H9 (cell line): ENCODE measurements around the gene ZNF609. TPM values are rescaled to one million over a fixed set of nuclear protein-coding genes. Genes with fewer than 3 reads are reported as not detected.

Experiments used
- DNase-seq: peaks from one replicate; pipeline ENCODE4 v3.0.0-alpha.2; 2017
- H2AFZ ChIP-seq: one replicate; pipeline ENCODE4 v1.6.1; 2013; ENCODE audit warnings: mild to moderate bottlenecking, low read length, control low read depth, moderate library complexity
- H2AK5ac ChIP-seq: 2 replicates; pipeline ENCODE4 v1.6.1; 2013; ENCODE audit warnings: low read length, control low read depth, mixed read lengths; ENCODE audit not compliant: insufficient read length
- H2BK120ac ChIP-seq: one replicate; pipeline ENCODE4 v1.6.1; 2013; ENCODE audit warnings: low read depth, mild to moderate bottlenecking, low read length, control low read depth, inconsistent platforms; ENCODE audit not compliant: poor library complexity, severe bottlenecking
- H2BK12ac ChIP-seq: 2 replicates; pipeline ENCODE4 v1.6.1; 2013; ENCODE audit warnings: low read length, control low read depth, mixed read lengths, low read depth; ENCODE audit not compliant: insufficient read length
- H2BK15ac ChIP-seq: 2 replicates; pipeline ENCODE4 v1.6.1; 2013; ENCODE audit warnings: low read depth, low read length, control low read depth
- H2BK20ac ChIP-seq: one replicate; pipeline ENCODE4 v1.6.1; 2013; ENCODE audit warnings: low read depth, mild to moderate bottlenecking, low read length, control low read depth, inconsistent platforms; ENCODE audit not compliant: poor library complexity, severe bottlenecking
- H2BK5ac ChIP-seq: 2 replicates; pipeline ENCODE4 v1.6.1; 2013; ENCODE audit warnings: low read length, control low read depth, mixed read lengths; ENCODE audit not compliant: insufficient read length
- H3K14ac ChIP-seq: 2 replicates; pipeline ENCODE4 v1.6.1; 2013; ENCODE audit warnings: low read length, control low read depth; ENCODE audit not compliant: insufficient read depth
- H3K18ac ChIP-seq: 2 replicates; pipeline ENCODE4 v1.6.1; 2013; ENCODE audit warnings: low read depth, mild to moderate bottlenecking, mixed read lengths, low read length, control low read depth; ENCODE audit not compliant: insufficient read length
- H3K23ac ChIP-seq: 2 replicates; pipeline ENCODE4 v1.6.1; 2013; ENCODE audit warnings: low read length, control low read depth, mixed read lengths, low read depth; ENCODE audit not compliant: insufficient read length
- H3K23me2 ChIP-seq: 2 replicates; pipeline ENCODE4 v1.6.1; 2013; ENCODE audit warnings: low read depth, mild to moderate bottlenecking, mixed read lengths, low read length, control low read depth; ENCODE audit not compliant: insufficient read length, poor library complexity, severe bottlenecking
- H3K27ac ChIP-seq: 2 replicates; pipeline ENCODE4 v1.5.1; 2013; ENCODE audit warnings: low read length, control low read depth, mixed read lengths, low read depth; ENCODE audit not compliant: insufficient read length
- H3K27me3 ChIP-seq: 2 replicates; pipeline ENCODE4 v1.6.1; 2013; ENCODE audit warnings: low read length, control low read depth, inconsistent platforms; ENCODE audit not compliant: insufficient read depth
- H3K4ac ChIP-seq: 2 replicates; pipeline ENCODE4 v1.6.1; 2013; ENCODE audit warnings: low read depth, mild to moderate bottlenecking, control low read depth, inconsistent platforms, low read length, moderate library complexity
- H3K4me1 ChIP-seq: 2 replicates; pipeline ENCODE4 v1.6.1; 2013; ENCODE audit warnings: low read length, control low read depth, inconsistent platforms; ENCODE audit not compliant: insufficient read depth
- H3K4me2 ChIP-seq: 2 replicates; pipeline ENCODE4 v1.6.1; 2013; ENCODE audit warnings: low read length, control low read depth, mixed read lengths; ENCODE audit not compliant: insufficient read length, insufficient read depth
- H3K56ac ChIP-seq: 2 replicates; pipeline ENCODE4 v1.6.1; 2013; ENCODE audit warnings: low read depth, mild to moderate bottlenecking, mixed read lengths, low read length, control low read depth; ENCODE audit not compliant: insufficient read length
- H3K79me1 ChIP-seq: 2 replicates; pipeline ENCODE4 v1.6.1; 2013; ENCODE audit warnings: low read depth, mild to moderate bottlenecking, moderate library complexity, low read length, control low read depth, inconsistent platforms; ENCODE audit not compliant: insufficient read depth, poor library complexity, severe bottlenecking
- H3K79me2 ChIP-seq: 2 replicates; pipeline ENCODE4 v1.6.1; 2013; ENCODE audit warnings: low read length, control low read depth, inconsistent platforms; ENCODE audit not compliant: insufficient read depth
- H3K9ac ChIP-seq: 2 replicates; pipeline ENCODE4 v1.6.1; 2013; ENCODE audit warnings: low read length, control low read depth, mixed read lengths; ENCODE audit not compliant: insufficient read length; ENCODE audit errors: extremely low read depth
- H3K9me3 ChIP-seq: one replicate; pipeline ENCODE4 v1.6.1; 2013; ENCODE audit warnings: low read depth, low read length, inconsistent platforms; ENCODE audit not compliant: control insufficient read depth
- H3T11ph ChIP-seq: one replicate; pipeline ENCODE4 v1.6.1; 2013; ENCODE audit warnings: mild to moderate bottlenecking, low read length, control low read depth, inconsistent platforms
- H4K20me1 ChIP-seq: one replicate; pipeline ENCODE4 v1.6.1; 2013; ENCODE audit not compliant: control insufficient read depth, insufficient read length, insufficient read depth
- H4K5ac ChIP-seq: 2 replicates; pipeline ENCODE4 v1.6.1; 2013; ENCODE audit warnings: low read depth, mild to moderate bottlenecking, mixed read lengths, low read length, control low read depth; ENCODE audit not compliant: insufficient read length
- H4K8ac ChIP-seq: replicated peaks from 2 replicates; pipeline ENCODE4 v1.6.1; 2013; ENCODE audit warnings: low read length, control low read depth, mixed read lengths, low read depth; ENCODE audit not compliant: insufficient read length
- H4K91ac ChIP-seq: 2 replicates; pipeline ENCODE4 v1.6.1; 2013; ENCODE audit warnings: low read depth, mild to moderate bottlenecking, moderate library complexity, mixed read lengths, low read length, control low read depth; ENCODE audit not compliant: insufficient read length
- H3K27ac Mint-ChIP-seq, 3 experiments: 2 replicates in 2 of 3; 3 replicates in 1 of 3; pipeline ENCODE4 v1.8.0; 2020 to 2021; ENCODE audit warnings: mixed read lengths in 3 of 3, mild to moderate bottlenecking in 1 of 3, moderate library complexity in 1 of 3
- H3K27me3 Mint-ChIP-seq: 2 replicates; pipeline ENCODE4 v1.8.0; 2021; ENCODE audit warnings: low read depth, mild to moderate bottlenecking, moderate library complexity, mixed read lengths
- H3K36me3 Mint-ChIP-seq, 3 experiments: 2 replicates in 2 of 3; 3 replicates in 1 of 3; pipeline ENCODE4 v1.8.0; 2020 to 2021; ENCODE audit warnings: low read depth in 3 of 3, mixed read lengths in 3 of 3; ENCODE audit not compliant: insufficient read depth in 1 of 3
- H3K4me1 Mint-ChIP-seq, 2 experiments: 2 replicates each; pipeline ENCODE4 v1.8.0; 2020; ENCODE audit warnings: mixed read lengths in 2 of 2
- H3K4me3 Mint-ChIP-seq, 2 experiments: 2 replicates in 1 of 2; 3 replicates in 1 of 2; pipeline ENCODE4 v1.8.0; 2020 to 2021; ENCODE audit warnings: mild to moderate bottlenecking in 2 of 2, mixed read lengths in 2 of 2, moderate library complexity in 1 of 2
- H3K9me3 Mint-ChIP-seq, 2 experiments: 2 replicates in 1 of 2; 3 replicates in 1 of 2; pipeline ENCODE4 v1.8.0; 2020; ENCODE audit warnings: mild to moderate bottlenecking in 2 of 2, mixed read lengths in 2 of 2, moderate library complexity in 1 of 2
- CTCF ChIP-seq: fragments of 200-600 bp; sonication (generic); conservative IDR thresholded peaks from 3 replicates; pipeline ENCODE4 v1.8.0; 2021; ENCODE audit warnings: antibody characterized with exemption, mild to moderate bottlenecking
- WGBS: extraction: QIAGEN DNeasy Blood & Tissue Kit; methylation state at CpG from one replicate; pipeline ENCODE4 v1.1.7; 2013; ENCODE audit warnings: missing lambda C conversion rate, low lambda C conversion rate, mixed read lengths; ENCODE audit not compliant: insufficient read length; ENCODE audit errors: extremely low coverage; 5-methylcytosine and 5-hydroxymethylcytosine counted together
- total RNA-seq: library from RNA; stranded (reverse); gene quantifications from 2 replicates; pipeline ENCODE4 v1.2.1, GENCODE V29; 2021

The ZNF609 gene
- total RNA-seq, 1 experiment from 2014 or later, result 45.3 TPM

GRCh38 chr15:64717130-64717529 is 256.8 kb downstream of the ZNF609 start:
- H2BK15ac ChIP-seq, result no peak overlapping the region
- H2BK12ac ChIP-seq, result no peak overlapping the region
- Mint-ChIP-seq H3K36me3 (peaks cover 54 to 81% (median 62%) of the 10 kb centered on the region in 3 experiments), H3K27me3 (no peaks in the 10 kb centered on the region; the same call in 1 of the 2 replicates), H3K4me3 (no peak overlapping the region), H3K4me1 (peaks cover 0 to 7% of the 10 kb centered on the region in 2 experiments; a peak in 2 of 4 replicates), H3K9me3 (no peaks in the 10 kb centered on the region), H3K27ac (peak overlapping the region in 1 of 3 experiments; percentile 53; a peak in 1 of 7 replicates)
- H3T11ph ChIP-seq, result no peak overlapping the region
- DNase-seq, result no peak
- H2BK120ac ChIP-seq, result no peak overlapping the region
- H4K8ac ChIP-seq, result no peak overlapping the region
- no peak overlapping the region for H2BK20ac ChIP-seq
- no peak overlapping the region for H4K5ac ChIP-seq
- no peak overlapping the region for H3K56ac ChIP-seq
- H3K18ac ChIP-seq, result no peak overlapping the region
- H3K4ac ChIP-seq, result no peak overlapping the region
- no peaks in the 10 kb centered on the region for H3K27me3 ChIP-seq
- H3K9me3 ChIP-seq, result no peaks in the 10 kb centered on the region
- no peaks in the 10 kb centered on the region for H4K20me1 ChIP-seq
- TF ChIP-seq CTCF, result no peak
- peaks cover 5% of the 10 kb centered on the region for H3K79me1 ChIP-seq
- no peaks in the 10 kb centered on the region for H3K79me2 ChIP-seq
- H3K23me2 ChIP-seq, result no peaks in the 10 kb centered on the region
- no peak overlapping the region for H3K14ac ChIP-seq
- H3K9ac ChIP-seq, result no peak overlapping the region
- H3K23ac ChIP-seq, result no peak overlapping the region
- no CpG with 5 or more reads among the region's 7 CpGs for WGBS
- no peak overlapping the region for H4K91ac ChIP-seq
- no peak overlapping the region for H3K27ac ChIP-seq
- no peaks in the 10 kb centered on the region for H3K4me1 ChIP-seq
- no peak overlapping the region for H2BK5ac ChIP-seq
- no peak overlapping the region for H2AFZ ChIP-seq
- H3K4me2 ChIP-seq, result no peak overlapping the region
- H2AK5ac ChIP-seq, result no peak overlapping the region
